ENCODE results near the gene LRWD1. TPM values are rescaled to one million over a fixed set of nuclear protein-coding genes. Genes with fewer than 3 reads are reported as not detected.

The LRWD1 gene
- total and polyA plus RNA-seq, 8 donors: 4.5 to 238 (median 12.8) TPM

DNA sequence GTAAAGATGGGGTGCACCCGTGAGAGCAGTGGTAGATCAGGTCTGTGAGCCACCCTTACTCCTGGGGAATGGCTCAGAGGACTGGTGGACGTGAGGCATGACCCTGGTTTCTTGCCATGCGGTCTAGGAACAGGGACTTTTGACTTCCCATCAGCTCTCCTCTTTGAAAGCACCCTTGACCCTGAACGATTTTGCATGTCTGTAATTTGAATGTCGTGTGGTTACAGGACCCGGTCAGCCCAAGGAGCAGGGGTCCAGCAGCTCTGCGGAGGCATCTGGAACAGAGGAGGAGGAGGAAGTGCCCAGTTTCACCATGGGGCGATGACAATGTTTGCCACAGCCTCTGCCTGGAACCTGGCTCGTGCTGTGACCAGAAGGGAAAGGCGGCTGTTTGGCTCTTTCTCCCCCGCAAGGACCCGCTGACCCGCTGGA lies 40.0 kb upstream of the LRWD1 start:
- Histone ChIP-seq H3K4me1 (peaks cover 0 to 31% (median 3%) of the 10 kb centered on the region in 4 donors), H3K4me3 (peak overlapping the region in 1 of 4 donors; percentile 6), H3K36me3 (peaks cover 26 to 79% (median 72%) of the 10 kb centered on the region in 4 donors), H3K27me3 (no peaks in the 10 kb centered on the region), H3K27ac (peak overlapping the region in 2 of 5 donors; percentile 86 to 87), H3K9me3 (no peaks in the 10 kb centered on the region)
- 83 to 90% (median 87%) methylated on average over 11 to 13 of the region's 13 CpGs for WGBS, 5 donors
- intact Hi-C loops (cut with DNase I; ENCODE audit: low total_unique reads): no loop called here
- DNase-seq: no peak
- TF ChIP-seq, protein P1, sequence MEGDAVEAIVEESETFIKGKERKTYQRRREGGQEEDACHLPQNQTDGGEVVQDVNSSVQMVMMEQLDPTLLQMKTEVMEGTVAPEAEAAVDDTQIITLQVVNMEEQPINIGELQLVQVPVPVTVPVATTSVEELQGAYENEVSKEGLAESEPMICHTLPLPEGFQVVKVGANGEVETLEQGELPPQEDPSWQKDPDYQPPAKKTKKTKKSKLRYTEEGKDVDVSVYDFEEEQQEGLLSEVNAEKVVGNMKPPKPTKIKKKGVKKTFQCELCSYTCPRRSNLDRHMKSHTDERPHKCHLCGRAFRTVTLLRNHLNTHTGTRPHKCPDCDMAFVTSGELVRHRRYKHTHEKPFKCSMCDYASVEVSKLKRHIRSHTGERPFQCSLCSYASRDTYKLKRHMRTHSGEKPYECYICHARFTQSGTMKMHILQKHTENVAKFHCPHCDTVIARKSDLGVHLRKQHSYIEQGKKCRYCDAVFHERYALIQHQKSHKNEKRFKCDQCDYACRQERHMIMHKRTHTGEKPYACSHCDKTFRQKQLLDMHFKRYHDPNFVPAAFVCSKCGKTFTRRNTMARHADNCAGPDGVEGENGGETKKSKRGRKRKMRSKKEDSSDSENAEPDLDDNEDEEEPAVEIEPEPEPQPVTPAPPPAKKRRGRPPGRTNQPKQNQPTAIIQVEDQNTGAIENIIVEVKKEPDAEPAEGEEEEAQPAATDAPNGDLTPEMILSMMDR (IDR thresholded peaks at IDR 0.05): no peak
- TF ChIP-seq POLR2AphosphoS5 (IDR thresholded peaks at IDR 0.05): no peak
- TF ChIP-seq EP300 (IDR thresholded peaks at IDR 0.05): no peak
- no peak for TF ChIP-seq POLR2A (IDR thresholded peaks at IDR 0.05)

DNA sequence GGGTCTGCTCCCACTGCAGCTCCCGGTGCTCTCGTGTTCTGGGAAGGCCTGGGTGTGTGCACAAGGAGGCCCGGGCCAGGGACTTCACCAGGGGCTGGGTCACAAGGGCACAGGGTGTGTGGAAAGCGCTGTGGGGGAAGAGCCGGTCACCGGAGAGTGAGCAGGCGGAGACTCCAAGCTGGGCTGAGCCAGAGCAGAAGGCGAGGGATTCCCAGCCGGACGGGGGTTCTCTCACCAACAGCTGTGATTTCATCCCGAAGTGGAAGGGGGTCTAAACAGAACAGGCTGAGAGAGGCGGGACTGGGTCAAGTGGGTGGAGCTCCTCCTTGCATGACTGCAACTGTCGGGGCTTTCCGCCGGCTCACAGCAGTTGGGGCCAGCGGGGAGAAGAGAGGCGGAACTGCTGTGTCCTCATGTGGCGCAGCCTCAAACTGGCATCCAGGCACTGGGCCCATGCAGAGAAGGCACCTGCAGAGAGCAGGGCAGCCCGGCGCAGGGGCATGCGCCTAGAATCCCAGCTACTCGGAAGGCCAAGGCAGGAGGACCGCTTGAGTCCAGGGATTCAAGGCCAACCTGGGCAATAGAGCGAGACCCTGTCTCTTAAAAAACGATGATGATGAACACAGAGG lies 39.0 kb upstream of the LRWD1 start:
- DNase-seq: peak; percentile 63 to 78
- Histone ChIP-seq H3K27me3 (no peaks in the 10 kb centered on the region), H3K4me3 (peak overlapping the region in 2 of 4 donors; percentile 6 to 7), H3K36me3 (peaks cover 26 to 70% (median 64%) of the 10 kb centered on the region in 4 donors), H3K4me1 (peaks cover 0 to 39% (median 3%) of the 10 kb centered on the region in 4 donors), H3K27ac (peak overlapping the region; percentile 47 to 87 (median 69)), H3K9me3 (no peaks in the 10 kb centered on the region)
- WGBS, 5 donors: 63 to 81% (median 69%) methylated on average over 22 to 25 of the region's 25 CpGs
- TF ChIP-seq POLR2A (IDR thresholded peaks at IDR 0.05): no peak
- peak in 2 of 3 donors; percentile 17 to 39 for TF ChIP-seq POLR2AphosphoS5 (IDR thresholded peaks at IDR 0.05)
- TF ChIP-seq, protein P1 (IDR thresholded peaks at IDR 0.05): no peak
- TF ChIP-seq EP300 (IDR thresholded peaks at IDR 0.05): no peak
- intact Hi-C loops (cut with DNase I; ENCODE audit: low total_unique reads): no loop called here

DNA sequence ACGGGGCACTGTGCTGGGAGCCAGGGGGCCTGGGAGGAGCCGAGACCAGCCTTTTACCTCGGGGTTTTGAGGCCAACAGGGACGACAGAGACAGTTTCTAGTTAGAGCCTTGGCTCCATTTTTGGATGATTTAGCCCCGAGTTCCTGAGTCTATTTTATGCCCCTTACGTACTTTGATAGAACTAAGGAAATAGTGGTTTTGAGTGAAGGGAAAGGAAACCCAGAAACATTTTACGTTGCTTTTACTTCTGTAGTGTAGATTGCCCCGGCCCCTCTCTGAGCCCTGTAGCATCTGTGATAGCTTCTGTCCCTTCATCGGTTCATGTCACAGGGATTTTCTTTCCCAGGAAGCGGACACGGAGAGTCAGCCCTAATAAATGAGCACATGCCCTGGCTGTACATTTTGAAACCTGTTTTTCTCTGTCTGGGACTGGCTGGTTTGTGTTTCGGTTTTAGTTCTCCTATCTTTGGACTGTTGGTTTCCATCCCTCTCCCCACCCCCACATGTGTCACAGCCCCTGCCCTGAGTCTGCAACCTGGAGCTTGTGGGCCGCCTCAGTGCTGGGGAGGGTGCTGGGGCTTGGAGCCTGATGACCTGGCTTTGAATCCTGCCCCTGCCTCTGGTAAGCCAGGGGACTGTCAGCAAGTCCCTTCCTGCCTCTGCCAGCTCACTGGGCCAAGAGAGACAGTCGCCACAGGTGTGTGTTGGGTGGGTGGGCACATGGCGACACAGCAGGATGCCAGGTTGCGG lies 38.3 kb upstream of the LRWD1 start:
- Histone ChIP-seq H3K9me3 (no peaks in the 10 kb centered on the region), H3K27ac (peak overlapping the region; percentile 47 to 87 (median 69)), H3K27me3 (no peaks in the 10 kb centered on the region), H3K4me3 (peak overlapping the region in 2 of 4 donors; percentile 6 to 7), H3K36me3 (peaks cover 21 to 63% (median 57%) of the 10 kb centered on the region in 4 donors), H3K4me1 (peaks cover 0 to 41% (median 7%) of the 10 kb centered on the region in 4 donors)
- DNase-seq: peak in 1 of 2 donors; percentile 58
- 72 to 83% (median 79%) methylated on average over 16 of the region's 16 CpGs for WGBS, 5 donors
- TF ChIP-seq, protein P1 (IDR thresholded peaks at IDR 0.05): no peak
- no peak for TF ChIP-seq EP300 (IDR thresholded peaks at IDR 0.05)
- TF ChIP-seq POLR2AphosphoS5 (IDR thresholded peaks at IDR 0.05): no peak
- intact Hi-C loops (cut with DNase I; ENCODE audit: low total_unique reads): no loop called here

DNA sequence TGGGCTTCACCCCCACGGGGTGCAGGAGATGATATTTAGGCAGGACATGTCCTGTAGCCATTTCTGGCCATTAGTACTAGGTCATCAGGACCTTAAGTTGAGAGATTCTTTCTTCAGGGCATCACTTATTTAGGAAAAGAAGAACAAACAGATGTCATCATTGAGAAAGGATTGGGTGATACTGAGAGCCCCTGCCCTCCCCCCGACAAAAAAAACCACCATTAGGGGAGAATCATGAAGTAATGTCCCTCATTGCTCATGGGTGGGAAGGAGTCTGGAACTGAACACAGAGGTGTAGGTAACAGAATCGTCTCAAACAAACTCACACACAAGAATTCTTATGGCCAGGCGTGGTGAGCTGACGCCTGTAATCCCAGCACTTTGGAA lies 37.8 kb upstream of the LRWD1 start:
- 77 to 92% (median 89%) methylated on average over 5 of the region's 5 CpGs for WGBS, 5 donors
- TF ChIP-seq POLR2AphosphoS5 (IDR thresholded peaks at IDR 0.05): no peak
- TF ChIP-seq POLR2A (IDR thresholded peaks at IDR 0.05): no peak
- TF ChIP-seq, protein P1 (IDR thresholded peaks at IDR 0.05): no peak
- no peak for TF ChIP-seq EP300 (IDR thresholded peaks at IDR 0.05)
- Histone ChIP-seq H3K9me3 (no peaks in the 10 kb centered on the region), H3K4me3 (no peak overlapping the region), H3K4me1 (peaks cover 0 to 44% (median 11%) of the 10 kb centered on the region in 4 donors), H3K36me3 (peaks cover 21 to 57% (median 51%) of the 10 kb centered on the region in 4 donors), H3K27me3 (no peaks in the 10 kb centered on the region), H3K27ac (peak overlapping the region; percentile 19 to 87 (median 69))
- DNase-seq: no peak
- intact Hi-C loops (cut with DNase I; ENCODE audit: low total_unique reads): no loop called here

Data from stomach (tissue), 9 donors.